ES-I3 (cell line): Measurements from ENCODE around the gene LEFTY1.

ENCODE experiments used
- H3K36me3 ChIP-seq: 2 replicates; pipeline ENCODE4 v1.6.1; 2013; ENCODE audit warnings: mild to moderate bottlenecking, low read length, control low read depth, moderate library complexity; ENCODE audit not compliant: insufficient read depth
- H3K4me1 ChIP-seq: 2 replicates; pipeline ENCODE4 v1.6.1; 2013; ENCODE audit warnings: mild to moderate bottlenecking, control low read depth, low read length; ENCODE audit not compliant: insufficient read depth
- H3K9ac ChIP-seq: 2 replicates; pipeline ENCODE4 v1.6.1; 2013; ENCODE audit warnings: low read depth, mild to moderate bottlenecking, low read length, moderate library complexity
- H3K9me3 ChIP-seq: 2 replicates; pipeline ENCODE4 v1.6.1; 2013; ENCODE audit warnings: mild to moderate bottlenecking, low read length, moderate library complexity; ENCODE audit not compliant: control insufficient read depth, insufficient read depth

Gene LEFTY1

DNA sequence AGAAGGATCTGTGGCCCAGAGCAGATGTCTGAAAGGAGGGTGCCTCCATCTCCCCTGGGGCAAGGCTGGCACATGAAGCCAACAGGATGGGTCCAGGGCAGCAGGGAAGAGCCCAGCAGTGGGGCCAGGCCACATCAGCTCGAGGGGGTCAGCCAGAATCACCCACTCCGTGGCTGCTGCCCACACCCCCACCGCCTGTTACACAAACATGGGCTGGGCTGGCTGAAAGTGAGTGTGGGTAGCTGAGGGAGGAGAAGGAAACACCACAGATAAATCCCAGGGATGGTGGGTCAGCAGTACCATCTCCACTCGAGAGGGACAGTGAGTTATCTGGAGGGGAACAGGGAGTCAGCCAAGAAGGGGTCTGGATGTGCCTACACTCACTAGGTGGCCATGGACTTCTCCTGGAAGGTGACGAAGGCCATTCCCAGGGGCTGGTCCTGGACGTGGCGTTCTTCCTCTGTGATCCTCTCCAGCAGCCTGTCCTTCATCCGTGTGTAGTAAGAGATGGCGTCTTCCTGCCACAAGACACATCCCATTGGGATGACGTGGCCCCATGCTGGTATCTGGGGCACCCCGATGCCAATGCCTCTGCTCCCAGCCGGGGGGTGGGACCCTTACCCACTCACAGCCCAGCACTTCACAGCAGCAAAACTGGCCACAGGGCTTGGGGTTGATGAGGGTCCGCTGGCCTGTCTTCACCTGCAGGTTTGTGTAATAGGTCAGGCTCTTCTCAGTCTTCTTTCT lies 26.9 kb downstream of the LEFTY1 start:
- H3K9ac ChIP-seq, result no peak overlapping the region
- H3K4me1 ChIP-seq, result no peaks in the 10 kb centered on the region; the same call in 1 of the 2 replicates
- peaks cover 35% of the 10 kb centered on the region for H3K36me3 ChIP-seq
- H3K9me3 ChIP-seq, result no peaks in the 10 kb centered on the region

DNA sequence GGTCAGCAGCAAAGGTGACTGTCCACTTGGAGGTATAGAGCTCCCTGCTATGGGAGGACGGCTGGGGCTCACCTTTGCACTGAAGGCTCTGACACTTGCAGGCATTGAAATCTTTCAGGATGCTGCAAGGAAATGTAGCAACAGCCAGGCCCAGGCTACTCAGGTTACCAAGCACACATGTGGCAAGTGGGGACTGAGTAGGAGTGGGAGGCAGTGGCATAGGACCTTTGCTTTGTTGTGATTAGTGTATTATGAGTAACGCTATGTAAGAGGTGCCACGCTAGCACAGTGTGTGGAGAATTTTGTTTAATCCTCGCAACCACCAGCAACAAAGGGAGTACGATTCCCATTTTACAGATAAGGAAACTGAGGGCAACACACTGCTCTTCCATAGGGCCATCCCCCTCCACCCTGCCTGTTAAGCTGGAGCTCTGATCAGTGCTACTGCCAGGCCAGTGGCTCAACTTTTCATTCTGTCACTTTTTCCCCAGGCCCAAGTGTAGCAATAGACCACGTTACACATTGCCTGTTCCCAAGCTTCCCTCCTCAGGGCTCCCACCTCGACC lies 28.0 kb downstream of the LEFTY1 start:
- Histone ChIP-seq H3K9me3 (no peaks in the 10 kb centered on the region), H3K36me3 (peaks cover 35% of the 10 kb centered on the region), H3K9ac (no peak overlapping the region), H3K4me1 (no peaks in the 10 kb centered on the region; the same call in 1 of the 2 replicates)

DNA sequence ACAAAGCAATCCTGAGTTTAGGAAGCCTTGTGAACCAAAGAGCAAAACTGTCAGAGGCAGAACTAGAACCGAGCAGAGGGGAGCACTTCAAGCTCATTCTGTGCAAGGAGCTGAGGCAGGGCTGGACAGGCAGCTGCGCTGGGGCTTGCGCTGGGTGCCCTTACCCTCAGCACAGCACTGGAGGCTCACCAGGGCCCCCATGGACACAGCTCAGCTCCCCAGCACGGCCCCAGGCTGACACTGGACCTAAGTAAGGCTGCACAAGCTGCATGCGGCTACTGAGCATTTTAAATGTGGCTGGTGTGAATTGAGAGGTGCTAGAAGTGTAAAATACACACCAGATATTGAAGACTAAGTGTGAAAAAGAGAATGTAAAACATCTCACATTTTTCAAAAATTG lies 28.8 kb downstream of the LEFTY1 start:
- Histone ChIP-seq H3K36me3 (peaks cover 29% of the 10 kb centered on the region), H3K4me1 (no peaks in the 10 kb centered on the region; the same call in 1 of the 2 replicates), H3K9ac (no peak overlapping the region)

DNA sequence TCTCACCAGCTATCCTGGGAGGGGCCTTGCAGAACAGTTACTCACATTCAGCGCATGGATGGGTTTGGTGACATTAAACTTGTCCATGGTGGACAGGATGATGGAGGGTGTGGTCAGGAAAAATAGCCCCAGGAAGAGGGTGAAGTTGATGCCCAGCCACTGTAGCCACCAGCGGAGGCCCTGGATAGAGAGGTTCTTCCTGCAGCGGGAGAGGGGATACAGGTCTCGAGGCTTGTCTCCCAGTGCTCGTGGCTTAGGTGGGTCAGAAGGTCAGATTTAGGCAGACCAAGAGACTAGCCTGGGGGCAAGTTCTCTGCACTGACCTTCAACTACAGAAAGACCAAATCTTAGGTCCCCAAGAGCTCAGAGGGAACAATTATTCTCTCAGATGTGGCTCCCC lies 29.8 kb downstream of the LEFTY1 start:
- Histone ChIP-seq H3K9me3 (no peaks in the 10 kb centered on the region), H3K4me1 (no peaks in the 10 kb centered on the region; the same call in 1 of the 2 replicates), H3K36me3 (peaks cover 34% of the 10 kb centered on the region), H3K9ac (no peak overlapping the region)

More for the DNA sequence above, 28.8 kb downstream of the LEFTY1 start:
- H3K9me3 ChIP-seq, result no peaks in the 10 kb centered on the region

DNA sequence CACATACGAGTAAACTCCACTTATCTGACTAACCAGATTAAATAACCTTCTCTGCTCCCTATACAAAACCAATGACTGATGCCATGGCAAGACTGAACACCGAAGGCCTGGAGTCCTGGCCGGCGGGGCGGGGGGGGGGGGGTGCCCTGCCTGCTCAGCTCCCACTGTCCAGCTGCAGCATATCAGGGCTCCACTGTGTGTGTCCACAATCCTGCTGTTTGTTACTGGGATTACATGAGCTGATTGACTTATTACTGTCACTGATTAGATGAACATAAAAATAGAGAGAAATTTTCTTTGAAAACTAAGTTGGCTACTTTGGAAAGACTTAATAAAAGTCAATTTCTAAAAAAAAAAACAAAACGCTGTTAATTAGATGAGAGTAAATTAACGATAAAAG lies 31.7 kb downstream of the LEFTY1 start:
- Histone ChIP-seq H3K36me3 (peaks cover 28% of the 10 kb centered on the region), H3K9ac (no peak overlapping the region), H3K9me3 (no peaks in the 10 kb centered on the region), H3K4me1 (no peaks in the 10 kb centered on the region)

DNA sequence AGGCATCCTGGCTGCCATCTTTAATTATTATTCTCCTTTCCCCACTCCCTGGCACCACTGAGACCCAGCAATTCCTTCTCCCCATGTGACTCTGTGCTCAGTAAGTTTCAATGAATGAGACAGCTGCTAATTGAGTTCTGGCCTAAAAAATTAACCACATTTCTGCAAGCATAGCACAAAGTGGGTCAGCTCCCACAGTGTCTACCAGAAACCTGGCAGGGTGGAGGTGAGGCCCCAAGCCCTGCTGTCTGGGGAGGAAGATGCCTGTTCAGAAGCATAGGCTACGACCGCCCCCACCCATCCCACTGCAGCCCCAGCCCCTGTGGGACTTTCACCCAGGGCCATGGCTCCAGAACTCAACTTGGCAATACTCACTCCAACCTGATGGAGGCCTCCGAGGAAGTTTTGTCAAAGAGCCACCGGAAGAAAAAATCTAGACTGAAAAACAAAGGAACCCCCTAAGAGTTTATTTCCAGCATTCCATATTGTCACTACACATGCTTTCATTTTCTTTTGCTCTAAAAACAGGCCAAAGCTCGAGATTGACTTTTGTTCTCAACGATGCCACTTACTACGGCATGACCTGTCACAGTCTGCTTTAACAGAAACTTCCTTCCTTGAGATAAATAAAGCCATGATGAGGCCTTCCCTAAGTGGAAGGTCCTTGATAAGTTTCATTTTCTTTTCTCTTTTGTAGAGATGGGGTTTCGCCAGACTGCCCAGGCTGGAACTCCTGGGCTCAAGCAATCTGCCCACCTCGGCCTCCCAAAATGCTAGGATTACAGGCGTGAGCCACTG lies 33.2 kb downstream of the LEFTY1 start:
- Histone ChIP-seq H3K9me3 (no peaks in the 10 kb centered on the region), H3K36me3 (peaks cover 30% of the 10 kb centered on the region), H3K9ac (no peak overlapping the region), H3K4me1 (0 out of 2 replicates have a peak, but pooled peaks cover 4% of the 10 kb centered on the region)

DNA sequence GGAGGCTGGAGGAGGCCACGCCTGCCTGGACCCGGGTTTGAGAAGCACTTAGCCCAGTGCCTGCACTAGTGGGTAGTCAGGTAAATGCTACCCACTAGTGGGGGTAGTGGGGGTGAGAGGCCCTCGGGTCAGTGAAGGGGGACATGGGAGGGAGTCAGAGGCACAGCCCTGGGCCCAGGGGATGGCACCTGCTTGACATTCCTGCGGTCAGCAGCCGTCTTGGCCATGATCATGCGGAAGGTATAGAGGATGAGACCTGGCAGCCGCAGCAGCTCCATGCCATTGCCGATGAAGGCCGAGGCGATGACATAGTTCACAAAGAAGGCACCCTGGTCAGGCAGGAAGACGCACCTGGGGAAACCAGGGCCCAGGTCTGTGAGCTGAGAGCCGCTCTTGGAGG lies 35.5 kb downstream of the LEFTY1 start:
- no peak overlapping the region for H3K9ac ChIP-seq
- H3K9me3 ChIP-seq, result no peaks in the 10 kb centered on the region
- peaks cover 12% of the 10 kb centered on the region; the same call in 1 of the 2 replicates for H3K4me1 ChIP-seq
- peaks cover 29% of the 10 kb centered on the region for H3K36me3 ChIP-seq

DNA sequence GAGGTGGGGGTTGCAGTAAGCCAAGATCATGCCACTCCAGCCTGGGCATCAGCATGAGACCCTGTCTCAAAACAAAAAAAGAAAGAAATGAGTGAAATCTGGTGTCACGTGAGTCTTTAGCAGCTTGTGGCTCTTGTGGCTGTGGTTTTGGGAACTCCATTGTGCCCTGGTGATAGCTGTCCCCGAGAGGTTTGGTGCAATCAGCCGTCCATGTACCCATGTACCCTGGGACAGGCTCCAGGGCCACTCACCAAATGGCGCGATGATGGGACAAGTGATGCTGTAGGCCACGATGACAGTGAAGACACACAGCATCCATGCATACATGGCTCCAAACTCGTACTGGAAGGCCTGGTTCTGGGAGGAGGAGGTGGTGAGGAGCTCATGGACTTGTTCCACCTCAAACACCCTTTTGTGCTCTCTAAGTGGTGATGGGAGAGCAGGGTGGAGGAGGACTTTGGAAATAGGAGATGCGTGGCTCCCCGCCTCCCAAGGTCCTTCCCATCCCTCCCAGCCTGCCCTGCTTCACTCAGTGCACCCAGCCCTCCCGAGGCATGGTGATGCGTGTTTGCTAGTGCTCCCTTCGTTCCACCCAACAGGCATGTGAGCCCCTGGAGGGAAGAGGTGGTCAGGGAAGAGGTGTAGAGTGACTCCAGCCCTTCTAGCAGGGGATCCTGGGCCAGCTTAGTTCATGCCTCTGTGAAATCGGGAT lies 36.4 kb downstream of the LEFTY1 start:
- Histone ChIP-seq H3K4me1 (peaks cover 12% of the 10 kb centered on the region; the same call in 1 of the 2 replicates), H3K36me3 (peaks cover 31% of the 10 kb centered on the region), H3K9ac (no peak overlapping the region), H3K9me3 (no peaks in the 10 kb centered on the region)

DNA sequence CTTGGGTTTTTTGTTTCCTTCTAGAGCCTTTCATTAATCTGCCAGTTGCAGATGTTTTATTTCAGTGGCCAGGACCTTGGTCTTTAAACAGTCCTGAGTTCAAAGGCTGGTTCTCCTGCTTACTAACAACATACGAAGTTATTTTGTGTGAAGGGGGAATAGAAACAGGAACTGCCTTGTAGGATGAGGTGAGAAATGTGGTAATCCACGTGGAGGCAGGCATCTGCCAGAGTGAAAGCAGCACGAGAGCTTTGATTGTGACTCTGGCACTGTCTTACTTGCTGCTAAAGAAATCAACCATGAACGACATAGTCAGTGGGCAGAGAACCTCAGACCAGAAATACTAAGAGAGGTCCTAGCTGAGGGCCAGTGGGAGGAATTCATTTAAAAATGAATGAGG lies 37.1 kb downstream of the LEFTY1 start:
- Histone ChIP-seq H3K9me3 (no peaks in the 10 kb centered on the region), H3K9ac (no peak overlapping the region), H3K4me1 (peaks cover 12% of the 10 kb centered on the region; the same call in 1 of the 2 replicates), H3K36me3 (peaks cover 31% of the 10 kb centered on the region)

DNA sequence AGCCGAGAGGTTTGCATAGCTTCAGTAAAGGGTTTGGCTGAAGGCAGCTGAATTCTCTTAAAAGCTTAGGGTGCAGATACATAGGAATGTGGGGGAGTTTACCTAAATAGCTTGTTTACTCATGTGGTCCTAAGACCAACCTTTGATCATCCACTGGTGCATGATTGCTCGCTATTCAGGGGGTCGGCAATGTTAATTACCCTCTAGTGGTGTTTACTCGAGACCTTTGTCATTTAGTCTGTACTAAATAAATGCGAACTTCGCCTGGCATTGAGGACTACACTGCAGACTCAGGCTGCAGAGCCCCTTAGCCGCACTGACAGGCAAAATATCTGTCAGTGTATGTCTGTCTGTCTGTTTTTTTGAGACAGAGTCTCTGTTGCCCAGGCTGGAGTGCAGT lies 38.6 kb downstream of the LEFTY1 start:
- Histone ChIP-seq H3K4me1 (peaks cover 15% of the 10 kb centered on the region; the same call in 1 of the 2 replicates), H3K36me3 (peaks cover 31% of the 10 kb centered on the region), H3K9ac (no peak overlapping the region), H3K9me3 (no peaks in the 10 kb centered on the region)

DNA sequence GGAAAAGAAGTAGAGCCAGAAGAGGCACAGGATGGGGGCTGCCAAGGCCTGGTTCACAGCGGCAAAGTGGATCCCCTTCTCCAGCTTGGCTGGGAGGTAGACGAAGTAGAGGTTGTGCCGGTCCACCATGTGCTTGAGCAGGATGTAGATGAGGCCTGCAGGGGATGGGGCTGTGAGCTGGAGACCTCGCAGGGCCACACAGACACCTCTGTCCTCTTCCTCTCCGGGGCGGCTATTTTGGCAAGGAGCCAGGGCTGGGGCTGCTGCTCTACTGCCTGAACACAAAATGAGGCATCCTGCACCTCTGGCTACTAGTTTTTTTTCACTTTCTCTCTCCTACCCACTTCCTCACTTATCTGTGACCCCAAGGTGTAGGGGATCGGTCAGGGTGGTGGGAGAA lies 39.0 kb downstream of the LEFTY1 start:
- H3K9me3 ChIP-seq, result no peaks in the 10 kb centered on the region
- H3K4me1 ChIP-seq, result peaks cover 16% of the 10 kb centered on the region; the same call in 1 of the 2 replicates
- no peak overlapping the region for H3K9ac ChIP-seq
- peaks cover 30% of the 10 kb centered on the region for H3K36me3 ChIP-seq

DNA sequence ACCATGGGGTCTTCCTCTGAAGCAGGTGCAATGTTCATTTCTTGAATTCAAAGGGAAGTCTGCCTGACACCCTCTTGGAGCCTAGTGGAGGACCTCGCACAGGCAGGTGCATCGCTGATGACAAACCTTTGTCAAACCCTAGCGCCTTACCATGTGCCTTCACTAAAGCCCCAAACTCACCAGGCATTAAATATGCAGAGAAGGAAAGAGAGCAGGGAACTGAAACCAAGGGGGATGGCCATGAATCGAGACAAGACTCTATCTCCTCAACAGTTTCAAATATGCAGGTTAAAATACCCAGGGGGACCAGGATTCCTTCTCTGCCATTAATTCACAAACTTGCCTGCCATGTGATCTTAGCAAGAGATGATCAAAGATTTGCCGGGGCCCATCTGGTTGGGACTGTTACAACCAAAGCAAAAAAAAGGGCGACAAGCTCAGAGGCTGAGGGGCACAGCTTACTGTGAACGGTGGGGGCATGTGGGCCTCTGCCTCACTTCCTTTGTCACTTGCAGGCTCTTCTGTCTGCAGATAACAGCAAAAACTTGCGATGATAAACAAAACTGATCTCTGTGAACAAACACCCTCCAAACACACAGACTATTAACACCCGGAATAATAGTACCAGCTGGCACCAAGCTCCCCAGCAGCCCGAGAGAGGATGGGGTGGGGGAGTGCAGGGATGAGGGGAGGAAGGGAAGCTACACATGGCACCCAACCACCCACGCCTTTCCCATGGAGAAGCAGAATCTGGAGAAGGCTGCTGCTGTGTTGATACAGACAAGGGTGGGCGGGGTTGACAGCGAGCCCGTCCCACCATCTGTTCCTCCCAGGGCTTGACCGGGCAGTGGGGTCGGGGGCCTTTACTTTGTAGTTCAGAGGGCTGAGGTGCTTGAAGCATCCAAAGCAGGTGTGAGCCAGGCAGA lies 40.7 kb downstream of the LEFTY1 start:
- Histone ChIP-seq H3K4me1 (peaks cover 16% of the 10 kb centered on the region; the same call in 1 of the 2 replicates), H3K36me3 (peaks cover 33% of the 10 kb centered on the region), H3K9me3 (no peaks in the 10 kb centered on the region), H3K9ac (no peak overlapping the region)

DNA sequence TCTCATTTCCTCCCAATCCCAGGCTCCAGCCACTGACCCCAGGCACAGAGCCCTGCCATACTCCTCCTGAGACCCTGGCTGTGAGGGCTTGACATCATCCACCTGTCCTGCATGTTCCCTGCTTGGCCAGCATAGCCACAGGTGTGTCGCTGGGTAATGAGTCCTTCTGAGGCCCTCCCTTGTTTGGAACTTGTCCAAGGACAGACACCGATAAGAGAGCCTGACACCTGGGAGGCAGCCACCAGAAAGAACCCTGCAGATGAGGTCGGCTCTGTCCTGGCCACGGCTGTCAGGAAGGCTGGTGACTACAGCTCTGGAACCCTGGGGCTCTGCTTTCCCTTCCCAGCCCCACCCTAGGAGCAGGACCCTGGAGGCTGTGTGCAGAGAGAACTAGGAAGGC lies 41.3 kb downstream of the LEFTY1 start:
- Histone ChIP-seq H3K4me1 (peaks cover 16% of the 10 kb centered on the region; the same call in 1 of the 2 replicates), H3K9ac (no peak overlapping the region), H3K9me3 (no peaks in the 10 kb centered on the region), H3K36me3 (peaks cover 34% of the 10 kb centered on the region)
